Gastrocnemius medialis (tissue), 4 donors: ENCODE measurements around the gene CHRM1. TPM values are rescaled to one million over a fixed set of nuclear protein-coding genes. Genes with fewer than 3 reads are reported as not detected.

Experiments
- ATAC-seq, 2 donors: fragments of 150-250 bp; one replicate each; pipeline ENCODE4 v1.9.1; 2016
- DNase-seq, 2 donors: peaks; one replicate each; pipeline ENCODE4 v3.0.0-alpha.2; 2019
- H3K27ac ChIP-seq, 4 donors: fragments of 200-600 bp; sonication (generic); 1 replicate in 1 of 4; 2 replicates in 3 of 4; pipeline ENCODE4 v1.5.1; 2016 to 2018; ENCODE audit warnings: mild to moderate bottlenecking in 2 of 4, moderate library complexity in 1 of 4
- H3K27me3 ChIP-seq, 3 donors: fragments of 200-600 bp; sonication (generic) in 2 of 3; 1 replicate in 1 of 3; 2 replicates in 2 of 3; pipeline versions ENCODE4 v1.5.1 to v1.6.0; 2016 to 2019; ENCODE audit warnings: mild to moderate bottlenecking in 1 of 3, moderate library complexity in 1 of 3
- H3K36me3 ChIP-seq, 2 donors: fragments of 200-600 bp; sonication (generic) in 1 of 2; one replicate each; pipeline ENCODE4 v1.5.1; 2017 to 2018
- H3K4me1 ChIP-seq, 2 donors: fragments of 200-600 bp; sonication (generic) in 1 of 2; one replicate each; pipeline ENCODE4 v1.5.1; 2016 to 2017; ENCODE audit warnings: mild to moderate bottlenecking in 2 of 2
- H3K4me3 ChIP-seq, 4 donors: fragments of 200-600 bp; sonication (generic) in 3 of 4; 1 replicate in 1 of 4; 2 replicates in 3 of 4; pipeline ENCODE4 v1.5.1; 2016 to 2019; ENCODE audit warnings: mild to moderate bottlenecking in 2 of 4
- H3K9me3 ChIP-seq, 3 donors: fragments of 200-600 bp; sonication (generic) in 2 of 3; 1 replicate in 1 of 3; 2 replicates in 2 of 3; pipeline ENCODE4 v1.5.1; 2016 to 2019
- CTCF ChIP-seq, 5 experiments: fragments of 450-650 bp in 3 of 5; fragments of 200-600 bp in 2 of 5; sonication (generic) in 2 of 5; IDR thresholded peaks in 4 of 5; conservative IDR thresholded peaks in 1 of 5; 1 replicate in 4 of 5; 2 replicates in 1 of 5; pipeline ENCODE4 v1.5.1; 2016 to 2019; ENCODE audit warnings: antibody characterized with exemption in 5 of 5, mild to moderate bottlenecking in 3 of 5, moderate library complexity in 3 of 5
- POLR2A ChIP-seq, 2 donors: fragments of 450-650 bp; IDR thresholded peaks; one replicate each; pipeline ENCODE4 v1.6.1; 2017; ENCODE audit warnings: antibody characterized with exemption in 2 of 2, mild to moderate bottlenecking in 2 of 2, moderate library complexity in 2 of 2
- in situ Hi-C, 4 donors: fragments of 200-750 bp; cut with MboI; loops; one replicate each; pipeline versions ENCODE4 v1.15.0 to v1.8.0; 2017; ENCODE audit warnings: low sequenced_read_pairs in 4 of 4
- intact Hi-C: fragments of 100-400 bp; cut with DNase I; formaldehyde crosslinking; loops from one replicate; pipeline ENCODE4 v1.15.1; 2023; ENCODE audit warnings: low total_unique reads
- total RNA-seq, 4 donors: library from RNA; depleted of rRNA; stranded (reverse); fragments of >200 nt; gene quantifications; one replicate each; pipeline versions ENCODE4 v1.1.0 to v1.2.3, GENCODE V29; 2016

CHRM1 gene
- total RNA-seq, 4 donors from 2014 or later, result not detected

DNA sequence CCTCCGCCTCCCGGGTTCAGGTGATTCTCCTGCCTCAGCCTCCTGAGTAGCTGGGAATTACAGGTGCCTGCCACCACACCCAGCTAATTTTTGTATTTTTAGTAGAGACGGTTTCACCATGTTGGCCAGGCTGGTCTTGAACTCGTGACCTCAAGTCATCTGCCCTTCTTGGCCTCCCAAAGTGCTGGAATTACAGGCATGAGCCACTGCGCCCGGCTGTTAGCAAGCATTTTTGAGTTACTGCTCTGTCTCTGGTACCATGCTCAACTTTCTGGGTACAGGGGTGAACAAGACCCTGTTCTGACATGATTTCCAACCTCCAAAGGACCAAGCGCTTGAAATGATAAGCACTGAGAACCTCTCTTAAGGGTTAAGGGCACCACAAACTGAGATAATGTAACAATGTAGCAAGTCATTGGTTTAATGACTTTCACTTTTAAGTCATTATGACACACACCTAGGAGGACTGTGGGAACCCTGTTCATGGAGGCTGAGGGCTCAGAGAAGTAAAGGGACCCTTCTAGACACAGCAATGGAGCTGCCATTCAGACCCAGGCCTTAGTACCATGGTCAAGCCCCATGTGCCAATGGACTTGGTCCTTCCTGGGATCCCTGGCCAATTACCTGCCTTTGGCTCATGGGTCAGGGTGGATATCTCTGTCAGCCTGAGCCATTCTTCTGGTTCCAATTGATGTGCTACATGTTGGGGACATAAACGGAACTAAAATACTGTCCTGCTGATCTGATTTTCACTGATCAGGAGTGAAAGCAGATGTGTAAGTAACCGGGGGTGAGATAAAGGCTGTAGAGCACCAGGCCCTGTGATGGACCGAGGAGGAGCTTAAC lies 28.9 kb downstream of the CHRM1 start:
- no peak for TF ChIP-seq POLR2A (IDR thresholded peaks at IDR 0.05)
- TF ChIP-seq CTCF (IDR thresholded peaks at IDR 0.05 in 4 of 5, conservative IDR thresholded peaks at IDR 0.05 in 1 of 5), result no peak
- ATAC-seq (no peak), DNase-seq (no peak)
- Histone ChIP-seq H3K36me3 (peaks cover 6 to 21% of the 10 kb centered on the region in 2 donors), H3K9me3 (no peaks in the 10 kb centered on the region), H3K27ac (no peak overlapping the region), H3K4me1 (peaks cover 10 to 15% of the 10 kb centered on the region in 2 donors), H3K4me3 (no peak overlapping the region), H3K27me3 (no peaks in the 10 kb centered on the region)
- in situ Hi-C loops, result loop anchor here in 1 of 4 donors (25.0 kb wide), 1 partner anchor 780 kb away; the partner anchor contains the start of gene INCENP
- intact Hi-C loops, result no loop called here

GRCh38 chr11:62889484-62890437 lies 31.4 kb downstream of the CHRM1 start:
- in situ Hi-C loops, result loop anchor here in 1 of 4 donors (25.0 kb wide), 1 partner anchor 777 kb away; the partner anchor contains the start of gene INCENP
- intact Hi-C loops, result no loop called here
- DNase-seq (no peak), ATAC-seq (peak; percentile 21 to 85)
- TF ChIP-seq CTCF (IDR thresholded peaks at IDR 0.05 in 4 of 5, conservative IDR thresholded peaks at IDR 0.05 in 1 of 5) (no peak), POLR2A (IDR thresholded peaks at IDR 0.05) (no peak)
- Histone ChIP-seq H3K4me3 (no peak overlapping the region), H3K27me3 (no peaks in the 10 kb centered on the region), H3K36me3 (peaks cover 16 to 47% of the 10 kb centered on the region in 2 donors), H3K27ac (peak overlapping the region in 3 of 4 donors; percentile 37 to 62 (median 61)), H3K4me1 (peaks cover 10 to 15% of the 10 kb centered on the region in 2 donors), H3K9me3 (no peaks in the 10 kb centered on the region)

DNA sequence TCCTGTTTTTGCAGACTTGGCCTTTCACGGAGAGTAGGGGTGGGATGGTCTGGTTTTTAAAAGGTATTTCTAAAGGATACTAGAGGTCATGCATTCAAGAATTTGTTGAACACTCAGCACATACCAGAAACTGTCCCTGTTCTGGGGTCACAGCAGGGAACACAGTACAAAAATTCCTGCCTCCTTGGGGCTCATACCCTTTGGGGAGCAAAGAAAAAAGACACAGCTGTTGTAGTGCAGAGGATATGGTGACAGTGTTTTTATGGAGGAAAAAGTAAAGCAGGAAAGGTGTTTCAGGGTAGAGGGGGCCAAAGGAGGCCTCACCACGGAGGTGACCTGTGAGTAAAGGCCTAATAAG lies 32.1 kb downstream of the CHRM1 start:
- Histone ChIP-seq H3K36me3 (peaks cover 16 to 53% of the 10 kb centered on the region in 2 donors), H3K4me3 (no peak overlapping the region), H3K4me1 (peaks cover 11 to 16% of the 10 kb centered on the region in 2 donors), H3K27ac (peak overlapping the region in 2 of 4 donors; percentile 61 to 62), H3K27me3 (no peaks in the 10 kb centered on the region), H3K9me3 (no peaks in the 10 kb centered on the region)
- in situ Hi-C loops (loop anchor here in 1 of 4 donors (25.0 kb wide), 1 partner anchor 777 kb away; the partner anchor contains the start of gene INCENP), intact Hi-C loops (no loop called here)
- ATAC-seq (no peak), DNase-seq (no peak)
- TF ChIP-seq POLR2A (IDR thresholded peaks at IDR 0.05) (no peak), CTCF (IDR thresholded peaks at IDR 0.05 in 4 of 5, conservative IDR thresholded peaks at IDR 0.05 in 1 of 5) (no peak)

DNA sequence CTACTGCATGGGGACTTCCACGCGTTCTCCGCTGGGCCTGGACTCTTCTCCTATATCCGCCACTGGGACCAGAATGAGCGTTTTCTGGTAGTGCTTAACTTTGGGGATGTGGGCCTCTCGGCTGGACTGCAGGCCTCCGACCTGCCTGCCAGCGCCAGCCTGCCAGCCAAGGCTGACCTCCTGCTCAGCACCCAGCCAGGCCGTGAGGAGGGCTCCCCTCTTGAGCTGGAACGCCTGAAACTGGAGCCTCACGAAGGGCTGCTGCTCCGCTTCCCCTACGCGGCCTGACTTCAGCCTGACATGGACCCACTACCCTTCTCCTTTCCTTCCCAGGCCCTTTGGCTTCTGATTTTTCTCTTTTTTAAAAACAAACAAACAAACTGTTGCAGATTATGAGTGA lies 32.8 kb downstream of the CHRM1 start:
- H3K27me3 ChIP-seq, result no peaks in the 10 kb centered on the region
- in situ Hi-C loops (loop anchor here in 1 of 4 donors (25.0 kb wide), 1 partner anchor 776 kb away; the partner anchor contains the start of gene INCENP), intact Hi-C loops (no loop called here)
- ATAC-seq, result no peak
- peak overlapping the region in 2 of 4 donors; percentile 61 to 62 for H3K27ac ChIP-seq
- no peak for DNase-seq
- H3K9me3 ChIP-seq, result no peaks in the 10 kb centered on the region
- peaks cover 18 to 23% of the 10 kb centered on the region in 2 donors for H3K4me1 ChIP-seq
- H3K36me3 ChIP-seq, result peaks cover 19 to 60% of the 10 kb centered on the region in 2 donors
- no peak overlapping the region for H3K4me3 ChIP-seq
- TF ChIP-seq POLR2A (IDR thresholded peaks at IDR 0.05) (no peak), CTCF (IDR thresholded peaks at IDR 0.05 in 4 of 5, conservative IDR thresholded peaks at IDR 0.05 in 1 of 5) (no peak)
